K562 (cell line): Measurements from ENCODE around the gene SLCO2B1. TPM values are rescaled to one million over a fixed set of nuclear protein-coding genes. Genes with fewer than 3 reads are reported as not detected.

Experiments
- CAMTA2 ChIP-seq: fragments of 250-450 bp; sonication (Bioruptor Pico); conservative IDR thresholded peaks from 2 replicates; pipeline ENCODE4 v1.5.1; 2022
- CCNT2 ChIP-seq: IDR thresholded peaks from 2 replicates; pipeline ENCODE4 v1.6.1; 2011; ENCODE audit warnings: borderline replicate concordance, low read depth, mild to moderate bottlenecking, moderate library complexity, mixed read lengths, low read length; ENCODE audit not compliant: insufficient read length; ENCODE audit errors: extremely low read depth
- CEBPG ChIP-seq, 3 experiments: fragments of 200-800 bp in 1 of 3; sonication (Bioruptor generic) in 1 of 3; sonication (generic) in 1 of 3; formaldehyde crosslinking in 1 of 3; IDR thresholded peaks in 2 of 3; conservative IDR thresholded peaks in 1 of 3; 2 replicates each; pipeline versions ENCODE4 v1.6.1 to v1.8.0; 2016 to 2022; ENCODE audit warnings: missing compliant biosample characterization in 2 of 3, missing genetic modification characterization in 2 of 3, mild to moderate bottlenecking in 1 of 3, missing genetic modification reagents in 1 of 3
- CREBBP ChIP-seq: IDR thresholded peaks from one replicate; pipeline ENCODE4 v1.6.1; 2012; ENCODE audit warnings: low read depth, mild to moderate bottlenecking, control low read depth, inconsistent platforms, low read length
- CXXC5 ChIP-seq: fragments of 250-450 bp; sonication (Bioruptor Pico); IDR thresholded peaks from 2 replicates; pipeline ENCODE4 v1.8.0; 2022; ENCODE audit warnings: inconsistent platforms, mild to moderate bottlenecking, moderate library complexity
- KHSRP ChIP-seq: fragments of 450-650 bp; IDR thresholded peaks from 2 replicates; pipeline ENCODE4 v1.6.1; 2017
- MTA2 ChIP-seq: fragments of 450-650 bp; IDR thresholded peaks from 2 replicates; pipeline ENCODE4 v1.6.1; 2016; ENCODE audit warnings: low read depth
- PHB2 ChIP-seq: fragments of 450-650 bp; IDR thresholded peaks from 2 replicates; pipeline ENCODE4 v1.6.1; 2017; ENCODE audit warnings: low read depth
- RBFOX2 ChIP-seq: fragments of 200-400 bp; formaldehyde crosslinking; IDR thresholded peaks from 2 replicates; pipeline ENCODE4 v1.6.1; 2017; ENCODE audit warnings: low read depth, mild to moderate bottlenecking, low read length, moderate library complexity
- RFX1 ChIP-seq: fragments of 450-650 bp; IDR thresholded peaks from 2 replicates; pipeline ENCODE4 v1.6.1; 2016; ENCODE audit warnings: mild to moderate bottlenecking, moderate library complexity
- SRSF7 ChIP-seq: fragments of 200-400 bp; formaldehyde crosslinking; optimal IDR thresholded peaks from 2 replicates; pipeline ENCODE3; 2017; ENCODE audit warnings: mild to moderate bottlenecking, low read depth, low read length
- SUPT5H ChIP-seq: fragments of 450-650 bp; IDR thresholded peaks from 2 replicates; pipeline ENCODE4 v1.6.1; 2016
- TRIM24 ChIP-seq, 2 experiments: fragments of 450-650 bp; IDR thresholded peaks; 2 replicates each; pipeline ENCODE4 v1.6.1; 2016
- XRCC5 ChIP-seq: fragments of 200-400 bp; formaldehyde crosslinking; IDR thresholded peaks from 2 replicates; pipeline ENCODE4 v1.6.1; 2017; ENCODE audit warnings: low read depth, mild to moderate bottlenecking, low read length
- ZC3H8 ChIP-seq: fragments of 450-650 bp; IDR thresholded peaks from 2 replicates; pipeline ENCODE4 v1.6.1; 2017
- ZNF431 ChIP-seq: sonication (generic); formaldehyde crosslinking; IDR thresholded peaks from 2 replicates; pipeline ENCODE4 v1.8.0; 2022; ENCODE audit warnings: mild to moderate bottlenecking, missing genetic modification reagents
- ZNF707 ChIP-seq: fragments of 250-450 bp; sonication (Bioruptor Pico); conservative IDR thresholded peaks from 2 replicates; pipeline ENCODE4 v1.8.0; 2022; ENCODE audit warnings: inconsistent platforms, mild to moderate bottlenecking, moderate library complexity
- polyA plus RNA-seq, 8 experiments: library from polyadenylated mRNA; depleted of rRNA in 4 of 8; stranded (reverse) in 5 of 8; unstranded in 3 of 8; fragments of >200 nt; fragmentation: Nextera tagmentation in 2 of 8; fragmentation: Illumina TruSeq in 1 of 8; extraction: Ambion mirVana in 2 of 8; extraction: Trizol in 1 of 8; gene quantifications; 2 replicates each; pipeline versions ENCODE4 v1.2.1 to v1.2.3, GENCODE V29; 2011 to 2014; ENCODE audit warnings: inconsistent platforms in 1 of 8, missing spikeins in 1 of 8
- total RNA-seq, 7 experiments: library from RNA; depleted of rRNA in 6 of 7; stranded (reverse); fragments of >200 nt in 6 of 7; fragmentation: Illumina TruSeq in 2 of 7; extraction: Trizol in 2 of 7; gene quantifications; 2 replicates each; pipeline versions ENCODE4 v1.2.1 to v1.2.3, GENCODE V29; 2011 to 2021; ENCODE audit warnings: low replicate concordance in 1 of 7
- TF ChIP-seq, protein P1 (sequence below): sonication (generic); formaldehyde crosslinking; IDR thresholded peaks from 2 replicates; pipeline ENCODE4 v1.8.0; 2022; ENCODE audit warnings: mild to moderate bottlenecking, missing genetic modification reagents
- TF ChIP-seq, protein P2 (sequence below), 2 experiments: fragments of 450-650 bp in 1 of 2; IDR thresholded peaks; 2 replicates each; pipeline ENCODE4 v1.6.1; 2011 to 2017; ENCODE audit warnings: low read depth in 2 of 2, antibody characterized with exemption in 1 of 2, borderline replicate concordance in 1 of 2, low read length in 1 of 2, mild to moderate bottlenecking in 1 of 2, mixed read lengths in 1 of 2; ENCODE audit not compliant: control insufficient read depth in 1 of 2
- TF ChIP-seq, protein P3 (sequence below): sonication (generic); formaldehyde crosslinking; IDR thresholded peaks from 2 replicates; pipeline ENCODE4 v1.8.1; 2023; ENCODE audit warnings: mild to moderate bottlenecking, missing genetic modification reagents
- TF ChIP-seq, protein P4 (sequence below), 3 experiments: IDR thresholded peaks in 2 of 3; conservative IDR thresholded peaks in 1 of 3; 2 replicates each; pipeline ENCODE4 v1.5.1; 2011 to 2012; ENCODE audit warnings: low read length in 3 of 3, mild to moderate bottlenecking in 3 of 3, control low read depth in 2 of 3, improper control_type of control experiment in 1 of 3, inconsistent platforms in 1 of 3, low read depth in 1 of 3, mixed read lengths in 1 of 3, moderate library complexity in 1 of 3; ENCODE audit not compliant: insufficient read depth in 2 of 3

Gene SLCO2B1
- total and polyA plus RNA-seq, 9 of the 15 experiments (the other 6 are each of a cell fraction or from before 2014, with no cell fraction given), result 0.70 to 14.7 (median 7.6) TPM

DNA sequence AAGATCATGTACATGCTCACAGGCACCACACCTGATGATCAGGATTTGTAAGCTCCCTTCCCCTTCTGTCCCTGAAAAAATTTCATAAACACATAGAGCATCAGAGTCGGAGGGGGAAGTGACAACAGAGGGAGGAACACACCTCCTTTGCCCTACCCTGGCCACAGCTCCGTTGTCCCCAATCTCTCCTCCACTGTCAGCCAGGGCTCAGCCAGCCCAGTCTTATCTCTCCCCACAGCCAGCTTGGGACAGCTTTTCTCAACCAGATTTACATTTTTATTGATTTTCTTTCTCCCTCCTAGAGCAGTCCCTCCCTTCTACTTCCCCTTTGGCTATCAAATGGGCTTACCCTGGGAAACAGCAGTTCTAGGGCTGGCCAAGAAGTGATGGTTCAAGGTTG lies 57.5 kb downstream of the SLCO2B1 start (continued):
- TF ChIP-seq ZNF707 (CRISPR knock-in tag) (no peak), XRCC5 (no peak), CCNT2 (no peak), SRSF7 (no peak), MTA2 (peak; percentile 89), CREBBP (no peak), ZC3H8 (no peak), TRIM24 (IDR thresholded peaks at IDR 0.05) (peak; percentile 62 to 75; a peak in 3 of 4 replicates), RBFOX2 (no peak), PHB2 (peak; percentile 69; the same call in 1 of the 2 replicates), CEBPG (CRISPR knock-in tag; IDR thresholded peaks at IDR 0.05) (no peak), CEBPG (tag; conservative IDR thresholded peaks at IDR 0.05 in 1 of 2, IDR thresholded peaks at IDR 0.05 in 1 of 2) (no peak), RFX1 (no peak), ZNF431 (CRISPR knock-in tag) (no peak), CXXC5 (CRISPR knock-in tag) (peak; percentile 63), CAMTA2 (no peak), KHSRP (no peak), SUPT5H (no peak)
- TF ChIP-seq, protein P1, sequence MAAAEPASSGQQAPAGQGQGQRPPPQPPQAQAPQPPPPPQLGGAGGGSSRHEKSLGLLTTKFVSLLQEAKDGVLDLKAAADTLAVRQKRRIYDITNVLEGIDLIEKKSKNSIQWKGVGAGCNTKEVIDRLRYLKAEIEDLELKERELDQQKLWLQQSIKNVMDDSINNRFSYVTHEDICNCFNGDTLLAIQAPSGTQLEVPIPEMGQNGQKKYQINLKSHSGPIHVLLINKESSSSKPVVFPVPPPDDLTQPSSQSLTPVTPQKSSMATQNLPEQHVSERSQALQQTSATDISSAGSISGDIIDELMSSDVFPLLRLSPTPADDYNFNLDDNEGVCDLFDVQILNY (CRISPR knock-in tag), result no peak
- TF ChIP-seq, protein P2, sequence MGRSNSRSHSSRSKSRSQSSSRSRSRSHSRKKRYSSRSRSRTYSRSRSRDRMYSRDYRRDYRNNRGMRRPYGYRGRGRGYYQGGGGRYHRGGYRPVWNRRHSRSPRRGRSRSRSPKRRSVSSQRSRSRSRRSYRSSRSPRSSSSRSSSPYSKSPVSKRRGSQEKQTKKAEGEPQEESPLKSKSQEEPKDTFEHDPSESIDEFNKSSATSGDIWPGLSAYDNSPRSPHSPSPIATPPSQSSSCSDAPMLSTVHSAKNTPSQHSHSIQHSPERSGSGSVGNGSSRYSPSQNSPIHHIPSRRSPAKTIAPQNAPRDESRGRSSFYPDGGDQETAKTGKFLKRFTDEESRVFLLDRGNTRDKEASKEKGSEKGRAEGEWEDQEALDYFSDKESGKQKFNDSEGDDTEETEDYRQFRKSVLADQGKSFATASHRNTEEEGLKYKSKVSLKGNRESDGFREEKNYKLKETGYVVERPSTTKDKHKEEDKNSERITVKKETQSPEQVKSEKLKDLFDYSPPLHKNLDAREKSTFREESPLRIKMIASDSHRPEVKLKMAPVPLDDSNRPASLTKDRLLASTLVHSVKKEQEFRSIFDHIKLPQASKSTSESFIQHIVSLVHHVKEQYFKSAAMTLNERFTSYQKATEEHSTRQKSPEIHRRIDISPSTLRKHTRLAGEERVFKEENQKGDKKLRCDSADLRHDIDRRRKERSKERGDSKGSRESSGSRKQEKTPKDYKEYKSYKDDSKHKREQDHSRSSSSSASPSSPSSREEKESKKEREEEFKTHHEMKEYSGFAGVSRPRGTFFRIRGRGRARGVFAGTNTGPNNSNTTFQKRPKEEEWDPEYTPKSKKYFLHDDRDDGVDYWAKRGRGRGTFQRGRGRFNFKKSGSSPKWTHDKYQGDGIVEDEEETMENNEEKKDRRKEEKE (IDR thresholded peaks at IDR 0.05; ENCODE audit: borderline replicate concordance in 1 of 2, control insufficient read depth in 1 of 2, low read depth in 2 of 2, low read length in 1 of 2), result no peak
- TF ChIP-seq, protein P3, sequence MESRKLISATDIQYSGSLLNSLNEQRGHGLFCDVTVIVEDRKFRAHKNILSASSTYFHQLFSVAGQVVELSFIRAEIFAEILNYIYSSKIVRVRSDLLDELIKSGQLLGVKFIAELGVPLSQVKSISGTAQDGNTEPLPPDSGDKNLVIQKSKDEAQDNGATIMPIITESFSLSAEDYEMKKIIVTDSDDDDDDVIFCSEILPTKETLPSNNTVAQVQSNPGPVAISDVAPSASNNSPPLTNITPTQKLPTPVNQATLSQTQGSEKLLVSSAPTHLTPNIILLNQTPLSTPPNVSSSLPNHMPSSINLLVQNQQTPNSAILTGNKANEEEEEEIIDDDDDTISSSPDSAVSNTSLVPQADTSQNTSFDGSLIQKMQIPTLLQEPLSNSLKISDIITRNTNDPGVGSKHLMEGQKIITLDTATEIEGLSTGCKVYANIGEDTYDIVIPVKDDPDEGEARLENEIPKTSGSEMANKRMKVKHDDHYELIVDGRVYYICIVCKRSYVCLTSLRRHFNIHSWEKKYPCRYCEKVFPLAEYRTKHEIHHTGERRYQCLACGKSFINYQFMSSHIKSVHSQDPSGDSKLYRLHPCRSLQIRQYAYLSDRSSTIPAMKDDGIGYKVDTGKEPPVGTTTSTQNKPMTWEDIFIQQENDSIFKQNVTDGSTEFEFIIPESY, result no peak
- TF ChIP-seq, protein P4, sequence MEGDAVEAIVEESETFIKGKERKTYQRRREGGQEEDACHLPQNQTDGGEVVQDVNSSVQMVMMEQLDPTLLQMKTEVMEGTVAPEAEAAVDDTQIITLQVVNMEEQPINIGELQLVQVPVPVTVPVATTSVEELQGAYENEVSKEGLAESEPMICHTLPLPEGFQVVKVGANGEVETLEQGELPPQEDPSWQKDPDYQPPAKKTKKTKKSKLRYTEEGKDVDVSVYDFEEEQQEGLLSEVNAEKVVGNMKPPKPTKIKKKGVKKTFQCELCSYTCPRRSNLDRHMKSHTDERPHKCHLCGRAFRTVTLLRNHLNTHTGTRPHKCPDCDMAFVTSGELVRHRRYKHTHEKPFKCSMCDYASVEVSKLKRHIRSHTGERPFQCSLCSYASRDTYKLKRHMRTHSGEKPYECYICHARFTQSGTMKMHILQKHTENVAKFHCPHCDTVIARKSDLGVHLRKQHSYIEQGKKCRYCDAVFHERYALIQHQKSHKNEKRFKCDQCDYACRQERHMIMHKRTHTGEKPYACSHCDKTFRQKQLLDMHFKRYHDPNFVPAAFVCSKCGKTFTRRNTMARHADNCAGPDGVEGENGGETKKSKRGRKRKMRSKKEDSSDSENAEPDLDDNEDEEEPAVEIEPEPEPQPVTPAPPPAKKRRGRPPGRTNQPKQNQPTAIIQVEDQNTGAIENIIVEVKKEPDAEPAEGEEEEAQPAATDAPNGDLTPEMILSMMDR (IDR thresholded peaks at IDR 0.05 in 2 of 3, conservative IDR thresholded peaks at IDR 0.05 in 1 of 3; ENCODE audit: insufficient read depth in 2 of 3, low read depth in 1 of 3, low read length in 3 of 3), result no peak
